GM21447 (cell line): ENCODE data around the gene CCR5.
A peak's percentile ranks its signal among the peaks of the same experiment; 100 is the strongest.

ENCODE experiments used
- ATAC-seq: cut with Tn5 transposase; IDR thresholded peaks from one replicate; pipeline ENCODE4 v1.9.1; 2021; ENCODE audit not compliant: unreplicated experiment

The CCR5 gene

GRCh38 chr3:46358466-46358865, 12.3 kb upstream of the CCR5 start:
- no peak for ATAC-seq

GRCh38 chr3:46359733-46360493, 10.8 kb upstream of the CCR5 start:
- ATAC-seq, result no peak

GRCh38 chr3:46360907-46361306, 9.8 kb upstream of the CCR5 start:
- ATAC-seq, result no peak

DNA sequence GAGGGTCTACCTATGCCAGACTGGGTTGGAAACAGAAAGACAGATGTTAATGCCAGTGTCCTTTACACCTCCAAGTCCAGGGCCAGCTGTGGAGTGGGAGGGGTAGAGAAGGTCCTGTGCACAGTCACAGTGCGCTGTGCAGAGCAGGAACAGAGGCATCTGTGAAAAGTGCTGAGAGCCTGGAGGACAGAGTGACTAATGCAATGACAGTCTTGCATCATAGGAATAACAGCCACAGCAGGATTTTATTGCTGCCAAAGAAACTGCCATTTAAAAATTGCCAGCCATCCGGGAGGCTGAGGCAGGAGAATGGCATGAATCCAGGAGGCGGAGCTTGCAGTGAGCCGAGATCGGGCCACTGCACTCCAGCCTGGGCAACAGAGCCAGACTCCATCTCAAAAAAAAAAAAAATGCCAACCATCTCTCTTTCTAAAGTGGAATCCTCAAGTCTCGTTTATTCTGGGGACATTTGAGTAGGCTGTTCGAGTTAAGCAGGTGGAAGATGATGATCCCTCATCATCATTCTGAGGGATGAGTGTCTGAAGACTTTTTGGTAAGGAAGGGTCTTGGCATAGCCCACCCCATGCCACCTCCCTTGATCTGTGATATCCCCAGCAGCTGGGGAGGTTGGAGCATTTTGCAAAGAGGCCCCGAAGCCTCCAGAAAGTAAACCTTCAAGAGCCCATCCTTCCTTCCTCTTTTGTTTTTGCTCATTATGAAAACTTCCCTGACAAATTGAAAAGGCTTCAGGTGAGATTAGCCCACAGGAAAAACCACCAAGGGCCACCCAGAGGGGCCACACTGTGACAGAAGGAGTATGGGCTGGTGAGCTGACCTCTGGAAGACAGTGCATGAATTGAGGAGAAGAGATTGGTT, 9.1 kb upstream of the CCR5 start:
- no peak for ATAC-seq

- ATAC-seq, result no peak
These were observed 5.7 kb upstream of the CCR5 start for GRCh38 chr3:46365041-46365440.

DNA sequence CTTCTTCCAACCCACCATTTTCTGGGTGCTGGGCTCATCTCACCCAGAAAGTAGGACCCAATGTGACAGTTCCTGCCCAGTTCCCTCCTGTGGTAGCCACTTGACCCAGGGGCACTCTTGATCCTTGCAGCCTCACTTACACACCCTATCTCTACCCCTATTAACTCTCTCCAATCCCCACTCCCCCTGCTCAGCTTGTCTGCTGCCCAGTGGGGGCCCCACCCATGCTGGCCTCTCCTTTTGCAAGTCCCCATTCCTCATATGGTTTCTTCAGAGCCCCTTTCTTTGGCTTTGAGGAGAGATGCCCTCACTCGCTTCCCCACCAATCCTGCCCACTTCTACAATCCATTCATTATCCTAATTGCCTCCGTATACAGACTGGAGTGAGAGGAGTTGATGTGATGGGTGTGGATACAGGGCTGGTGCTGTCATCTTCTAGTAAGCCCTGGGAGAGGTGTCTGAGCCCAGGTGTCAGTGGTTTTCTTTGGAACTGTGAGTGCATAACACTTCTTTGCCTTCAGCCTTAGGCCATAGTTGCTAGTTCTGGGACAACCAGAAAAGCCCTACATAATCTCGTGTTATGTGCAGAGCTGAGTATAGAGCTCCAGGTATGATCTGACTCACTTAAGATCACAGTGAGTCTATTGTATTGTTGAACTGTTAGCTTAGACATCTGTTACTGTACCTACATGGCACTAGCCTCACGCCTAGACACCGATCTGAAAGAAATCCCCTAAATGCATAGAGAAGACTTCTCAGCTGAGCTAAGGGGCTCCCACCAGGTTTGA, 4.8 kb upstream of the CCR5 start:
- no peak for ATAC-seq

GRCh38 chr3:46367811-46368210, 2.9 kb upstream of the CCR5 start:
- no peak for ATAC-seq

- ATAC-seq, result peak; percentile 57
These were observed 2.2 kb upstream of the CCR5 start for GRCh38 chr3:46368569-46368968.

GRCh38 chr3:46369151-46369550, 1.6 kb upstream of the CCR5 start:
- no peak for ATAC-seq

- peak; percentile 57 for ATAC-seq
These were observed 1.0 kb upstream of the CCR5 start for GRCh38 chr3:46369675-46370132.

DNA sequence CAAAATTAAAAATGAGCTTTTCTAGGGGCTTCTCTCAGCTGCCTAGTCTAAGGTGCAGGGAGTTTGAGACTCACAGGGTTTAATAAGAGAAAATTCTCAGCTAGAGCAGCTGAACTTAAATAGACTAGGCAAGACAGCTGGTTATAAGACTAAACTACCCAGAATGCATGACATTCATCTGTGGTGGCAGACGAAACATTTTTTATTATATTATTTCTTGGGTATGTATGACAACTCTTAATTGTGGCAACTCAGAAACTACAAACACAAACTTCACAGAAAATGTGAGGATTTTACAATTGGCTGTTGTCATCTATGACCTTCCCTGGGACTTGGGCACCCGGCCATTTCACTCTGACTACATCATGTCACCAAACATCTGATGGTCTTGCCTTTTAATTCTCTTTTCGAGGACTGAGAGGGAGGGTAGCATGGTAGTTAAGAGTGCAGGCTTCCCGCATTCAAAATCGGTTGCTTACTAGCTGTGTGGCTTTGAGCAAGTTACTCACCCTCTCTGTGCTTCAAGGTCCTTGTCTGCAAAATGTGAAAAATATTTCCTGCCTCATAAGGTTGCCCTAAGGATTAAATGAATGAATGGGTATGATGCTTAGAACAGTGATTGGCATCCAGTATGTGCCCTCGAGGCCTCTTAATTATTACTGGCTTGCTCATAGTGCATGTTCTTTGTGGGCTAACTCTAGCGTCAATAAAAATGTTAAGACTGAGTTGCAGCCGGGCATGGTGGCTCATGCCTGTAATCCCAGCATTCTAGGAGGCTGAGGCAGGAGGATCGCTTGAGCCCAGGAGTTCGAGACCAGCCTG, 984 bp downstream of the CCR5 start:
- no peak for ATAC-seq

GRCh38 chr3:46372492-46373359, 2.0 kb downstream of the CCR5 start:
- ATAC-seq, result no peak

GRCh38 chr3:46374755-46375154, 4.0 kb downstream of the CCR5 start:
- no peak for ATAC-seq

- ATAC-seq, result no peak
These were observed 4.5 kb downstream of the CCR5 start for GRCh38 chr3:46375218-46375617.

DNA sequence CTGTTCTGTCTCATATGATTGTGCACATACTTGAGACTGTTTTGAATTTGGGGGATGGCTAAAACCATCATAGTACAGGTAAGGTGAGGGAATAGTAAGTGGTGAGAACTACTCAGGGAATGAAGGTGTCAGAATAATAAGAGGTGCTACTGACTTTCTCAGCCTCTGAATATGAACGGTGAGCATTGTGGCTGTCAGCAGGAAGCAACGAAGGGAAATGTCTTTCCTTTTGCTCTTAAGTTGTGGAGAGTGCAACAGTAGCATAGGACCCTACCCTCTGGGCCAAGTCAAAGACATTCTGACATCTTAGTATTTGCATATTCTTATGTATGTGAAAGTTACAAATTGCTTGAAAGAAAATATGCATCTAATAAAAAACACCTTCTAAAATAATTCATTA, 5.1 kb downstream of the CCR5 start:
- no peak for ATAC-seq

DNA sequence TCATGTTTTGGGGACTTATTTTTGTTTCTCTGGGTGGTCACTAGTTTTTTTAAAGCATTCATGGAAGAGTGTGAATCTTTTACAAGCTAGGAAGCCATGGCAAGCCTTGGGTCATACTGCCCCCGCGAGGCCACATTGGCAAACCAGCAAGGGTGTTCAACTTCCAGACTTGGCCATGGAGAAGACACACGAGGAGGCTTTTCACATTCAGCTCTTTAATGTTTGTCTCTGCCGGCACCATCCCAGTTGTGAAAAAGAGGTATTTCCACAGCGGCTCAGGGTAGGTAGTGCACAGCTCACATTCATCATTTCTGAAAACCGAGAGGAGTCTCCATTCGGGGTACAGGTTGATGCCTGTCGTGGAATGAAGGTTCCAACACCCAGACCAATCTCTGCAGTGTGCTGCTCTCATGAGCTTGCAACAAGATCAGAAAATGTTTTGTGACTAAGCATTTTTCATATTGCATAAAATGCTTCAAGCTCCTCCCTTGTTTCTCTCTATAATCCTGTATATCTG, 7.7 kb downstream of the CCR5 start:
- no peak for ATAC-seq

- ATAC-seq, result no peak
These were observed 9.9 kb downstream of the CCR5 start for GRCh38 chr3:46380471-46381221.

- ATAC-seq, result no peak
These were observed 10.9 kb downstream of the CCR5 start for GRCh38 chr3:46381625-46382024.
